Naive thymus-derived CD8-positive, alpha-beta T cell (primary cell): ENCODE results near the gene TSKS. TPM values are rescaled to one million over a fixed set of nuclear protein-coding genes. Genes with fewer than 3 reads are reported as not detected.

Experiments used
- ATAC-seq, 2 donors: fragments of 150-1000 bp; cut with Tn5 transposase in 1 of 2; sonication (Bioruptor Pico), chemical (Tn5 transposase) in 1 of 2; 1 replicate in 1 of 2; 2 replicates in 1 of 2; pipeline ENCODE4 v1.10.0; 2021; ENCODE audit warnings: mild to moderate bottlenecking in 2 of 2, moderate library complexity in 2 of 2
- POLR2A ChIA-PET: fragments of 350-600 bp; sonication (Branson Sonifier 250); formaldehyde crosslinking; loops from one replicate; lab custom pipeline; 2021; ENCODE audit warnings: antibody characterized with exemption; lab: Charles Lee
- DNase-seq, 10 donors: peaks; one replicate each; pipeline versions ENCODE4 v3.0.0 to v3.0.0-alpha.2; 2020 to 2022
- H3K27ac Mint-ChIP-seq, 10 donors: one replicate each; pipeline ENCODE4 v1.8.0; 2020 to 2022; ENCODE audit warnings: mild to moderate bottlenecking in 10 of 10, mixed read lengths in 10 of 10, moderate library complexity in 4 of 10, inconsistent platforms in 1 of 10
- H3K27me3 Mint-ChIP-seq, 5 donors: one replicate each; pipeline ENCODE4 v1.8.0; 2021 to 2022; ENCODE audit warnings: mixed read lengths in 5 of 5
- H3K36me3 Mint-ChIP-seq, 3 donors: one replicate each; pipeline ENCODE4 v1.8.0; 2020 to 2022; ENCODE audit warnings: mixed read lengths in 3 of 3, mild to moderate bottlenecking in 2 of 3, inconsistent platforms in 1 of 3
- H3K4me1 Mint-ChIP-seq, 4 donors: one replicate each; pipeline ENCODE4 v1.8.0; 2021 to 2022; ENCODE audit warnings: mixed read lengths in 4 of 4
- H3K4me3 Mint-ChIP-seq, 10 donors: one replicate each; pipeline ENCODE4 v1.8.0; 2020 to 2022; ENCODE audit warnings: mild to moderate bottlenecking in 10 of 10, mixed read lengths in 10 of 10, moderate library complexity in 6 of 10, inconsistent platforms in 1 of 10
- H3K9me3 Mint-ChIP-seq, 9 donors: one replicate each; pipeline ENCODE4 v1.8.0; 2020 to 2022; ENCODE audit warnings: mixed read lengths in 9 of 9, mild to moderate bottlenecking in 3 of 9, inconsistent platforms in 1 of 9, moderate library complexity in 1 of 9
- polyA plus RNA-seq, 3 donors: library from polyadenylated mRNA; unstranded; fragments of 300-500 nt; fragmentation: Illumina TruSeq; gene quantifications; one replicate each; pipeline ENCODE4 v1.2.3, GENCODE V29; 2021
- total RNA-seq, 8 experiments: library from RNA in 2 of 8; stranded (reverse) in 2 of 8; gene quantifications; one replicate each; pipeline ENCODE4 v1.2.3 and lab custom pipeline; 2021 to 2026

The TSKS gene, protein sequence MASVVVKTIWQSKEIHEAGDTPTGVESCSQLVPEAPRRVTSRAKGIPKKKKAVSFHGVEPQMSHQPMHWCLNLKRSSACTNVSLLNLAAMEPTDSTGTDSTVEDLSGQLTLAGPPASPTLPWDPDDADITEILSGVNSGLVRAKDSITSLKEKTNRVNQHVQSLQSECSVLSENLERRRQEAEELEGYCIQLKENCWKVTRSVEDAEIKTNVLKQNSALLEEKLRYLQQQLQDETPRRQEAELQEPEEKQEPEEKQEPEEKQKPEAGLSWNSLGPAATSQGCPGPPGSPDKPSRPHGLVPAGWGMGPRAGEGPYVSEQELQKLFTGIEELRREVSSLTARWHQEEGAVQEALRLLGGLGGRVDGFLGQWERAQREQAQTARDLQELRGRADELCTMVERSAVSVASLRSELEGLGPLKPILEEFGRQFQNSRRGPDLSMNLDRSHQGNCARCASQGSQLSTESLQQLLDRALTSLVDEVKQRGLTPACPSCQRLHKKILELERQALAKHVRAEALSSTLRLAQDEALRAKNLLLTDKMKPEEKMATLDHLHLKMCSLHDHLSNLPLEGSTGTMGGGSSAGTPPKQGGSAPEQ
- 1 to 10 TPM; 3.5 to 4.8 TPM for total RNA-seq
- polyA plus RNA-seq = 1 to 10 TPM in 1 of 3 donors, under 1 TPM in 2; 0.17 to 1.2 (median 0.40) TPM
- 0.17 to 4.1 (median 2.0) reads per million in 6 experiments for total RNA-seq (lab: John Stamatoyannopoulos, UW)

DNA sequence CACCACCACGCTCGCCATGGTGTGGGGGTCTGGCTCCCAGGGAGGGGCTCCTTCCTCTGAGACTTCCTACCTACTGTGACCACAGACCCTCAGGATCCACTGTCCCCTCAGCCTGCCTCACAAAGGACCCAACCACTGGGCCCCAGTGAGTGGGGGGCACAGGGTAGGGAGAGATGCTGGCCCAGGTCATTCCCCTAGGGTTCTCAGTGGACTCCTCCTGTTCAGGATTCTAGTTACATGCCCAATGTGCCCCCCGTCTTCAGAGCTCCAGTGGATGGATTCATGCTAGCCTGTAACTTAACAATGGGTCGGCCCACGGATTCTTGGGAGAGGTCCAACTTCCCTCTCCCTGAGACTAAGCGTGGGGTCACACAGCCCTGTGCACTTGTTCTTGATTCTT is at the start of gene TSKS:
TSKS (minus strand) TSS at position 77 of the 400 bp plus-strand sequence; CDS start at position 18, 59 bp downstream.
- Mint-ChIP-seq H3K4me3 (peak within 1 kb of the TSS in 3 of 10 donors; percentile 14 to 65 (median 30)), H3K36me3 (no peaks in the 10 kb centered on the region), H3K27ac (peak within 1 kb of the TSS in 7 of 10 donors; percentile 30 to 92 (median 65)), H3K9me3 (no peaks in the 10 kb centered on the region), H3K4me1 (peaks cover 16 to 20% (median 19%) of the 10 kb centered on the region in 4 donors), H3K27me3 (peaks cover 0 to 4% (median 0%) of the 10 kb centered on the region in 5 donors)
- DNase-seq (no peak), ATAC-seq (no peak)
- POLR2A ChIA-PET = interaction anchor here (0.6 to 1.6 kb wide), 3 partner anchors 12 to 46 kb away, joined by 3 to 10 read pairs (median 5); no protein-coding TSS in a partner anchor

DNA sequence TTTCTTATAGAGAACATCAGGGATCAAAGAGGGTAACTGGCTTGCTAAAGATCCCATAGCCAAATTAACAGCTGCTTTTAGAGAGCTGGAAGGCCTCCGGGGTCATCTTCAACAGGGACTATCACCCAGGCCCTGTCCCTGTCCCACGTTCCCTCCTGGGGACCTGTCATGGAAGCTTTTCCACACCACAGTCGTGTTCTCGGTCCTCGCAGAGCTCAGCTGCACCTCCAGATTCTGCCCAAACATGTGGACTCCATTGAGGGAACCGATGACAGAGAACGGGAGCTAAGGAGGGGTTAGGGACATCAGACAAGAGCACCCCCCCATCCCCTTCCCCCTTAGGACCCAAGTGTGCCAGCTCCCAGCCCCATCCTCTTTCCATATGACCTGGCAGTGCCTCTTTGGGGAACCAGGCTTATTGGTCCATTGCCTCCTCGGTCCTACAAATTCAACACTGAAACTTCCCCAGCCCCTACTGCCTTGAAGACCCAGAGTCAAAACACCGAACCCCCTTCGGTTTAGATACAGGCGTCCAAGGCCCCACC is 49.4 kb upstream of the TSKS start:
- no peaks in the 10 kb centered on the region for H3K27me3 Mint-ChIP-seq
- POLR2A ChIA-PET = interaction anchor here (0.8 to 3.0 kb wide), 7 partner anchors 38 to 337 kb away, joined by 3 to 30 read pairs (median 18); partner anchors contain the start of genes AKT1S1, AP2A1, PTOV1 and TBC1D17
- DNase-seq = peak in 1 of 10 donors; percentile 17
- no peaks in the 10 kb centered on the region for H3K36me3 Mint-ChIP-seq
- no peaks in the 10 kb centered on the region for H3K9me3 Mint-ChIP-seq
- ATAC-seq = no peak
- peak overlapping the region; percentile 88 to 96 (median 94) for H3K4me3 Mint-ChIP-seq
- peaks cover 18 to 49% (median 46%) of the 10 kb centered on the region in 4 donors for H3K4me1 Mint-ChIP-seq
- H3K27ac Mint-ChIP-seq = peak overlapping the region; percentile 97 to 100 (median 99)

DNA sequence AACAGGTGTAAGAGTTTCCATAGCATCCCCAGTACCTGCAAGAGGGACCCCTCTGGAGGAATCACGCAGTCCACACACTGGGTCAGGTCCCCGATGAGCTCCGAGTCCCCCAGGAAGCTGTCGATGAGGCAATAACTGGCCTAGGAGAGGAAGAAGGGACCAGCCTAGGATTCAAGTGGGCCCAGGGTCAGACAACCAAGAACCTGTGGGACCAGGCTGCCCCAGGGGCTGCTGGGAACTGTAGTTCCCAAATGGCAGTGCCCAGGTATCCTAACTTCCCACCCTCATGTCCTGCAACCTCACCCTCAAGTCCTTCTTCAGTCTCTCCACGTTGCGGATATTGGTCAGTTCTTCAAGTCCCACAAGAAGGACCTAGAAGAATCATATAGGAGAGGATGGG is 48.2 kb upstream of the TSKS start:
- Mint-ChIP-seq H3K4me3 (peak overlapping the region in 7 of 10 donors; percentile 14 to 95 (median 63)), H3K36me3 (peaks cover 0 to 1% (median 0%) of the 10 kb centered on the region in 3 donors), H3K27me3 (no peaks in the 10 kb centered on the region), H3K27ac (peak overlapping the region in 5 of 10 donors; percentile 20 to 100 (median 90)), H3K4me1 (peaks cover 19 to 48% (median 45%) of the 10 kb centered on the region in 4 donors), H3K9me3 (no peaks in the 10 kb centered on the region)
- no peak for DNase-seq
- ATAC-seq = no peak
- POLR2A ChIA-PET = interaction anchor here (1.5 kb wide), 1 partner anchor 58 kb away, joined by 4 read pairs; no protein-coding TSS in a partner anchor

DNA sequence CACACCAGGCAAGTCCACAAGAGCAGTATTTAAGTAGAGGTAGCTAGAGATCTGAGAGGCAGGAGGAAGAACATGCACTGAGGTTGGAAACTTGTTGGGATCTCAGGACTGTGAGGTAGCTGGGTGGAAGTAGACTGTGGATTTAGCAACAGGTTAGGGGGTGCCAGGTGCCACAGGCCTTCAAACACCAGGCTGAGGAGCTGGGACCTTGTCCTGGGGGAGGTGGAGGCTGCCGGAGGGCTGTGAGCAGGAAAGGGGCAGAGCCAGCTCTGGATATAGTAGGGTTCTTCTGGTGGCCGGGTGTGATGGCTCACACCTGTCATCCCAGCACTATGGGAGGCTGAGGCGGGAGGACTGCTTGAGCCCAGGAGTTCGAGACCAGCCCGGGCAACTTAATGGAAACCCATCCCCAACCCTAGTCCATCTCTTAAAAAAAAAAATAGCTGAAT is 46.9 kb upstream of the TSKS start:
- H3K4me3 Mint-ChIP-seq = peak overlapping the region; percentile 57 to 95 (median 88)
- H3K36me3 Mint-ChIP-seq = peaks cover 0 to 5% (median 0%) of the 10 kb centered on the region in 3 donors
- H3K27ac Mint-ChIP-seq = peak overlapping the region in 8 of 10 donors; percentile 40 to 93 (median 80)
- H3K27me3 Mint-ChIP-seq = no peaks in the 10 kb centered on the region
- H3K4me1 Mint-ChIP-seq = peaks cover 21 to 50% (median 47%) of the 10 kb centered on the region in 4 donors
- no peak for ATAC-seq
- DNase-seq = no peak
- H3K9me3 Mint-ChIP-seq = no peaks in the 10 kb centered on the region
- POLR2A ChIA-PET = interaction anchor here (0.8 to 2.2 kb wide), 7 partner anchors 41 to 229 kb away, joined by 3 to 8 read pairs (median 3); partner anchors contain the start of genes AKT1S1, PRRG2, PTOV1 and TBC1D17

DNA sequence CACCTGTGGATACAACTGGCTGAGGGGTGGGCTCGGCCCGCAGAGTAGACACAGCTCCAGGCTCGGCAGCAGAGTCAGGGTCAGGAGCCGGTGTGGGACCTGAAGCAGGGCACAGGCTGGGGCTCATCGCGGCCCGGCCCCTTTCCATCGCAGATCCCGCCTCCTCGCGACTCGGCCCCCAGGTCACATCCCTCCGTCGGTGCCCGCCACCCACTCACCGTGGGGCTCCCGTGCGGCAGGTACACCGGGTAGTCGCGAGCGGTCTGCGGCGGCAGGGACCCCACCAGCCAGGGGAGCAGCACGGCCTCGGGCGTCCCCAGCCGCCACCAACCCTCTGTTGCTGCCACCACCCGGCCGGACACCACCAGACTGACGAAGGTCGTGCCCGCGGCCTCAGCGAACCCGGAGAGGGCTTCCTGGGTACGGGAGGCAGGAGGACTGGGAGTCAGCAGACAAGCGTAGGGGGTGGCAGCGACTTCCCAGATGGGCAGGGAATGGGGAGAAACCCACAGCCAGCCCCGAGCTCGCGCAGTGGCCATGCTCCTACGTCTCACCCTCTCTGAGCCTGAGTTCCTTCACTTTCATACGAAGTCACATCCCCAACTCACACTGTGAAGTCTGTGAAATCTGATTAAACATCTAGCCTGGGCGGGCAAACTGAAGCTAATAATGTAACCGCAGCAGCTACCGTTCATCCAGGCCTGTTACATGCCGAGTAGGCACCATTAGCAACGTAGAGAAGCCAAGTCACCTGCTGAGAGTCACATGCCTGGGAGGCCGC is 46.2 kb upstream of the TSKS start:
- DNase-seq = peak in 8 of 10 donors; percentile 27 to 75 (median 48)
- Mint-ChIP-seq H3K4me3 (peak overlapping the region; percentile 83 to 95 (median 90)), H3K27me3 (no peaks in the 10 kb centered on the region), H3K9me3 (no peaks in the 10 kb centered on the region), H3K36me3 (peaks cover 0 to 5% (median 0%) of the 10 kb centered on the region in 3 donors), H3K27ac (peak overlapping the region; percentile 74 to 93 (median 90)), H3K4me1 (peaks cover 21 to 48% (median 45%) of the 10 kb centered on the region in 4 donors)
- POLR2A ChIA-PET = interaction anchor here (0.6 to 2.2 kb wide), 5 partner anchors 57 to 587 kb away, joined by 3 to 8 read pairs (median 3); partner anchors contain the start of genes AKT1S1, ATF5 and TBC1D17
- peak; percentile 23 to 42 for ATAC-seq

DNA sequence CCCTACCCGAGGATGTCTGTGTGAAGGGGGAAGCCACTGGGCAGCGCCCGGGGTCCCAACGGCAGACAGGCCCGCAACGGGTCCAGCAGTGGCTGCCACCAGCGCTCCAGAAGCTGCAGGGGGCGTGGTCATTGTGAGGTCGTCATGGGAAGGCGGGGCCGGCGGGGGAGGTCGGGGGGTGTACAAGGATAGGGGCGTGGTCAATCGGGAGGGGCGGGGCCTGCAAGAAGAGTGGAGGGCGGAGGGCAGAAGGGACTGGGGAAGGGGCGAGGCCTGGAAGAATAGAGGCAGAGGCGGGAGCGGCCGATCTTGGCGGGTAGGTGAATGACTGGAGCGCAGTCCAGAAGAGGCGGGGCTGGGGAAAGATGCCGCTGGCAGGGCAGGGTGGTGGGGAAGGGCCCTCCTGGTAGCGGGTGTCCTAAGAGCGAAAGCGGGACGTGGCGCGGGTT is 45.6 kb upstream of the TSKS start:
- Mint-ChIP-seq H3K4me1 (peaks cover 21 to 46% (median 44%) of the 10 kb centered on the region in 4 donors), H3K27me3 (no peaks in the 10 kb centered on the region), H3K9me3 (no peaks in the 10 kb centered on the region), H3K36me3 (peaks cover 0 to 9% (median under 1%) of the 10 kb centered on the region in 3 donors), H3K4me3 (peak overlapping the region; percentile 83 to 95 (median 90)), H3K27ac (peak overlapping the region; percentile 43 to 93 (median 90))
- POLR2A ChIA-PET = interaction anchor here (1.0 to 2.2 kb wide), 2 partner anchors 91 to 120 kb away, joined by 3 to 8 read pairs; partner anchors contain the start of gene ATF5
- DNase-seq (peak; percentile 64 to 93 (median 82)), ATAC-seq (peak; percentile 18 to 20)

DNA sequence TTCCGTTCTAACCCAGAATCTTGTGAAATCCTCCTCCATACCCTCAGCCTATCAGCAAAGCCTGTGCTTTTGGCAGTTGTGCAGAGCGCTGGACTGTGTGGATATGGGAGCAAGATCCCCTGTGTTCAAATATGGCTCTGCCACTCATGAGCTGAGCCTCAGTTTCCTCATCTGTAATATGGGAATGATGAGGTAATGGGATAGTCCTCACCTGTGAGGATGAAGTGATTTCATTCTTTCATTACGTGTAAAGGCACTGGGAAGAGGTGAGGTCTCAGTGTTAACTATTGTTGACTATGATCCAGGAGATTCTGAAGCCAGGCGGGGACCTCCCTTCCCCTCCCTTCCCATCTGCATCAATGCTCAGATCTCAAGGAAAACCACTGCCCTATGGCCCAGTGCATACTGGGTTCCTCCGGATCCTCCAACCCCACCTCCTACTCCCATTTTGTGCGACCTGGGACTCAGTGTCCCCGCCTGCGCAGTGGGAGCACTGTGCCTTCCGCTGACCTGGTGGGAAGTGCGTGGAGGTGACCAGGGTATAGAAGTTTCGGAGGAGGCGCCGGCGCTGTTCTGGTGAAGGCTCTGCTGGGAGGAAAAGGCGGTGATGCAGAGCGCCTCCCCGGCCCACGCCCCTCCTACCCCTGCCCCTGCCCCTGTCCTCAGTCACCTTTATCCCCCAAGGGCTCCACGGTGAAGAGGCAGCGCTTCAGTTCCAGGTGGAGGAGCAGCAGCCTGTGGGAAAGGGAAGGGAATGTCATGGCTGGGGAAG is 45.0 kb upstream of the TSKS start:
- Mint-ChIP-seq H3K4me1 (peaks cover 19 to 42% (median 40%) of the 10 kb centered on the region in 4 donors), H3K36me3 (peaks cover 0 to 15% (median 6%) of the 10 kb centered on the region in 3 donors), H3K4me3 (peak overlapping the region; percentile 4 to 95 (median 86)), H3K9me3 (no peaks in the 10 kb centered on the region), H3K27me3 (no peaks in the 10 kb centered on the region), H3K27ac (peak overlapping the region in 9 of 10 donors; percentile 62 to 93 (median 91))
- ATAC-seq (no peak), DNase-seq (no peak)
- POLR2A ChIA-PET = interaction anchor here (1.0 kb wide), 2 partner anchors 47 to 90 kb away, joined by 3 to 5 read pairs; no protein-coding TSS in a partner anchor

DNA sequence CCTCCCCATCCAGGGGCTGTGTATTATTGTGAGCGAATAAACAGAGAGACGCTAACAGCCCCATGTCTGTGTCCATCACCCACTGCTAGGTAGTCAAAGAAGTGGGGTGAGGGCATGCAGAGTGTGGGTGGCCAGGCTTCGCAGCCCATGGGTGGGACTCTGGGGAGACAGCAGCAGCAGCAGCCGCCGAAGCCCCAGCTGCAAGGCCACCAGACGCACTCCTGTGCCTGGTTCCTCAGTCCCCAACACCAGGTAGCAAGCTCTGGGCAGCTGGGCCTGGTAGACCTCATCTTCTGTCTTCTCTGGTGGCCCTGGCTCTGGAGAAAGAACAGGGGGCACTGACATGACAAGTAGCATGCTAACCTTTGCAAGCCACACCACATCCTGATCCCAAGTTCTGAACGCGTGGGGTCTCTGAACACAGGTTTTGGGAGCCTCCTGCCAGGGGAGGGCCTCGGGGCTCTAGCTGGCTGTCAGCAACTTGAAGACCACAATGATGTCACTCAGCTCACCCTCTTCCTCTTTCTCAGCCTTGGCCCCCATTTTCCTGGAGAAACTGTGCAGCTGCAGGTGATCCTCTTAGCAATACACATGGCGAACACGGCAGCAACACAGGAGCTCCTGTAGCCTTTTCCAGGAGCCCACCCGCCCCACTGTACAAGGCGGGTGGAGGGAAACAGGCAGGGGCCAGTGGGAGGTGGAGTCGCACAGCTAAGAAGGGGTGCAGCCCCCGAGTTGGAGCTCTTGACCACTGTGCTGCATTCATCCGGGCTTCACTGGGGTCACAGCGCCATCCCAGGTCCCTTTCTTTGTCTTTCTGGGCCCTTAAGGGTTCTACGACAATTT is 44.2 kb upstream of the TSKS start:
- Mint-ChIP-seq H3K36me3 (peaks cover 0 to 21% (median 6%) of the 10 kb centered on the region in 3 donors), H3K27ac (peak overlapping the region; percentile 31 to 91 (median 81)), H3K9me3 (no peaks in the 10 kb centered on the region), H3K4me1 (peaks cover 14 to 34% (median 32%) of the 10 kb centered on the region in 4 donors), H3K27me3 (no peaks in the 10 kb centered on the region), H3K4me3 (peak overlapping the region in 4 of 10 donors; percentile 49 to 86 (median 68))
- no peak for ATAC-seq
- DNase-seq = peak in 2 of 10 donors; percentile 25 to 27
- POLR2A ChIA-PET = interaction anchor here (1.0 kb wide), 2 partner anchors 46 to 89 kb away, joined by 3 to 5 read pairs; no protein-coding TSS in a partner anchor

DNA sequence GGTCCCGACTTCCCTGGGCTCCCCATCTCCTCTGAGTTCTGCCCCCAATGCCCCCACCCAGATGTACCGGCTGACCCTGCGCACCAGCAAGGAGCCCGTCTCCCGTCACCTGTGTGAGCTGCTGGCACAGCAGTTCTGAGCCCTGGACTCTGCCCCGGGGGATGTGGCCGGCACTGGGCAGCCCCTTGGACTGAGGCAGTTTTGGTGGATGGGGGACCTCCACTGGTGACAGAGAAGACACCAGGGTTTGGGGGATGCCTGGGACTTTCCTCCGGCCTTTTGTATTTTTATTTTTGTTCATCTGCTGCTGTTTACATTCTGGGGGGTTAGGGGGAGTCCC is 43.5 kb upstream of the TSKS start:
- Mint-ChIP-seq H3K36me3 (peaks cover 0 to 21% (median 6%) of the 10 kb centered on the region in 3 donors), H3K9me3 (no peaks in the 10 kb centered on the region), H3K27ac (peak overlapping the region in 6 of 10 donors; percentile 33 to 81 (median 56)), H3K27me3 (no peaks in the 10 kb centered on the region), H3K4me3 (no peak overlapping the region), H3K4me1 (peaks cover 12 to 31% (median 28%) of the 10 kb centered on the region in 4 donors)
- DNase-seq (no peak), ATAC-seq (no peak)
- POLR2A ChIA-PET = no interaction called here
